ENCODE data around the gene MPP3.
"Not testable (repeated sequence)": the region's sequence is repeated elsewhere in the genome, so short reads cannot be mapped to it uniquely, and the experiment has no call there.

MPP3 gene

DNA sequence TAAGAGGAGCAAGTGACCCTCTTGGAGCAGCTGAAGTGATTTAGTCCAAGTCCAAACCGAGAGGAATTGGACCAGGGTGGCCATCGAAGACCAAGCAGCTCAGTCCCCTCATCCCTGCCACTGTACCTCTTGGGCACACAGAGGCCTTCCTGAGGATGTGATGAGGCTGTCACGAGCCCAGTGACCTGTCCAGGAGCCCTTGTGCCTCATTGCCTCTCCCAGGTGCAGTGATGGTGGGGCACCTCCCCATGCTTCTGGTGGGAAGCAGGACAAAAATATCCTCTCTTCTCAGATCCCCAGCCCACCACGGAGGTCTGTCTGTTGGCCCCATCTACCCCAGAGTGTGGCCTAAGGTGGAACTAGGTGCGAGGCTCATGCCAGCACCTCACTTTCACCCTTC is 11.3 kb upstream of the MPP3 start:
- DNase-seq (ENCODE audit: insufficient read length) (no peak), FAIRE-seq (no peak)
- no peak for TF ChIP-seq POLR2AphosphoS5 (IDR thresholded peaks at IDR 0.05; ENCODE audit: low read depth, low read length)
- no peak for TF ChIP-seq POLR2A (IDR thresholded peaks at IDR 0.05; ENCODE audit: low read depth, low read length)
- TF ChIP-seq TAF1 (IDR thresholded peaks at IDR 0.05; ENCODE audit: borderline replicate concordance, low read depth, low read length): no peak

DNA sequence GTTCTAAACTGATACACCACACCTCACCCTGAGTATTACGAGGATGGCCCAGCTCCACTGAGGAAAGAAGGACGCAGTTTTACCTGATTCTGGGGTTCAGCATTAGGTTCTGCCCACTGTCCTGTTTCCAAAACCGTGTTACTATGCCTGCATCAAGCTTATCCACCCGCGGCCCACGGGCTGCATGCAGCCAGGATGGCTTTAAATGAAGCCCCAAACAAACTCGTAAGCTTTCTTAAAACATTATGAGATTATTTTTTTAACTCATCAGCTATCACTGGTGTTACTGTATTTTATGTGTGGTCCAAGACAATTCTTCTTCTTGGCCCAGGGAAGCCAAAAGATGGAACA is 10.0 kb upstream of the MPP3 start:
- DNase-seq (ENCODE audit: insufficient read length) (no peak), FAIRE-seq (no peak)
- TF ChIP-seq POLR2AphosphoS5 (IDR thresholded peaks at IDR 0.05; ENCODE audit: low read depth, low read length) (no peak), POLR2A (IDR thresholded peaks at IDR 0.05; ENCODE audit: low read depth, low read length) (no peak), TAF1 (IDR thresholded peaks at IDR 0.05; ENCODE audit: borderline replicate concordance, low read depth, low read length) (no peak)

DNA sequence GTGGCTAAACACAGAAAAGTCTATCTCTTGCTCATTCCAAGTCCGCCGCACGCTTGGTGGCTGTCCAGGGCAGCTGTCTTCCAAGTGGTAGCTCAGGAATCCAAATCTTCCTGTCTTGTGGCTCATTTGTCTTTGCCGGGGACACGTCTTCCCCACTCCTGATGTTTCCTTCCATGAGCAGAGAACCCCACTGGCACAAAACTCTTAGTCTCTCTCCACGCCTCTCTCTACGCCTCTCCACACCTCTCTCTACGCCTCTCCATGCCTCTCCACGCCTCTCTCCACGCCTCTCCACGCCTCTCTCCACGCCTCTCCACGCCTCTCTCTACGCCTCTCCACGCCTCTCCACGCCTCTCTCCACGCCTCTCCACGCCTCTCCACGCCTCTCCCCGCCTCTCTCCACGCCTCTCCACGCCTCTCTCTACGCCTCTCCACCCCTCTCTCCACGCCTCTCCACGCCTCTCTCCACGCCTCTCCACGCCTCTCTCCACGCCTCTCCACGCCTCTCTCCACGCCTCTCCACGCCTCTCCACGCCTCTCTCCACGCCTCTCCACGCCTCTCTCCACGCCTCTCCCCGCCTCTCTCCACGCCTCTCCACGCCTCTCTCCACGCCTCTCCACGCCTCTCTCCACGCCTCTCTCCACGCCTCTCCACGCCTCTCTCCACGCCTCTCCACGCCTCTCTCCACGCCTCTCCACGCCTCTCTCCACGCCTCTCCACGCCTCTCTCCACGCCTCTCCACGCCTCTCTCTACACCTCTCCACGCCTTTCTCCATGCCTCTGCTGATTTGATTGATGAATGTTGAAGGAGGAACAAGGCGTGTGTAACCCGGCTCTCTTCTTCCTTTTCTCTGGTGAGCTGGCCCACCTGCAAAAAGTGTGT is 9.4 kb upstream of the MPP3 start:
- not testable (repeated sequence) for FAIRE-seq; DNase-seq (ENCODE audit: insufficient read length)

DNA sequence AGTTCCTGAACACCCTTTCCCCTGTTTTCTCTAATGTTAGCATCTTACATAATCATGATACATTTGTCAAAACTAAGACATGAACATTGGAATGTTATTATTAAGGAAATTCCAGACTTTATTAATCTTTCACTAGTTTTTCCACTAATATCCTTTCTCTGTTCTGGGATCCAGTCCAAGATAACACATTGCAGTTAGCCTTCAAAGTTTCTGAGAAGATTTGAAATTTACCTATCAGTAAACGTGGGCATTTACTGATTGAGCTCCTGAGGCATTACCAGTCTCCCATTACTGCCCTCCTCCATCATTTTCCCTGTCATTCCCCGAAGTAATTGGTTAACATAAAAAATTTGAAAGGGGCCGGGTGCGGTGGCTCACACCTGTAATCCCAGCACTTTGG is 8.3 kb upstream of the MPP3 start:
- TF ChIP-seq POLR2AphosphoS5 (IDR thresholded peaks at IDR 0.05; ENCODE audit: low read depth, low read length): no peak
- DNase-seq (ENCODE audit: insufficient read length): no peak
- FAIRE-seq: no peak

DNA sequence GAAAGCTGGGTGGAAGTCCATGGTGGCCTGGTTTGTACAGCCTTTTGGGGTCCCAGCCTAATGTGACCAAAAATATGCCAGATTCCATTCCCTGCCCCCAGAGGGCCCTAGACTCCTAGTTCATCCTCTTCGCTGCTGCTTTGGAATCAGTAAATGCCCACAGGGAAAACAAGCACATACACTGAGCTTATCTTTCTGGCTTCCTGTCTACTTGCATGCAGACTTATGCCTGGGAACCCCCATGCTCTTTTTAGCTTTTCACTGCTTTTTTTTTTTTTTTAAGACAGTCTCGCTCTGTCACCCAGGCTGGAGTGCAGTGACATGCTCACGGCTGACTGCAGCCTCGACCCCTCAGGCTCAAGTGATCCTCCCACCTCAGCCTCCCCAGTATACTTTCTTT is 7.9 kb upstream of the MPP3 start:
- DNase-seq (ENCODE audit: insufficient read length) (no peak), FAIRE-seq (no peak)
- no peak for TF ChIP-seq POLR2AphosphoS5 (IDR thresholded peaks at IDR 0.05; ENCODE audit: low read depth, low read length)

DNA sequence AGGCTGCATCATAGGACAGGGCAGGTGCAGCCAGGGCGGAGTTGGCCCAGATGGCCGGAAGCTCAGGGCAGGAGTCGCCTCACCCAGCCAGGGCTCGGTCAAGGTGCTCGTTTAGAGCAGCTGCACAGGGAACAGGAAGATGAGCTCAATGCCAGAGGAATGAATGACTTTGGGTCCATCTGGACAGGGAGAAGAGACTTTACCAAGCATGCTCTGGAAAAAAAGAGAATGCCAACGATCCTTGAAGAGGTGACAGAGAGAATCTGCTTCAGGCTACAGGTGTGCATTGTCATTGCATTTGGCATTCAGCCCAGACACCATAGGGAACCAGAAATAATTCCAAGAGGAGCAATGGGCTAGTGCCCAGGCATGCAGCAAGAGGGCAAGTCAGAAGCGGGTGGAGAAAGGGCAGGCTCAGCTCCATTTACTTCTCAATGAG is 6.7 kb upstream of the MPP3 start:
- FAIRE-seq (no peak), DNase-seq (ENCODE audit: insufficient read length) (no peak)
- no peak for TF ChIP-seq POLR2AphosphoS5 (IDR thresholded peaks at IDR 0.05; ENCODE audit: low read depth, low read length)
- TF ChIP-seq POLR2A (IDR thresholded peaks at IDR 0.05; ENCODE audit: low read depth, low read length): no peak
- TF ChIP-seq TAF1 (IDR thresholded peaks at IDR 0.05; ENCODE audit: borderline replicate concordance, low read depth, low read length): no peak

DNA sequence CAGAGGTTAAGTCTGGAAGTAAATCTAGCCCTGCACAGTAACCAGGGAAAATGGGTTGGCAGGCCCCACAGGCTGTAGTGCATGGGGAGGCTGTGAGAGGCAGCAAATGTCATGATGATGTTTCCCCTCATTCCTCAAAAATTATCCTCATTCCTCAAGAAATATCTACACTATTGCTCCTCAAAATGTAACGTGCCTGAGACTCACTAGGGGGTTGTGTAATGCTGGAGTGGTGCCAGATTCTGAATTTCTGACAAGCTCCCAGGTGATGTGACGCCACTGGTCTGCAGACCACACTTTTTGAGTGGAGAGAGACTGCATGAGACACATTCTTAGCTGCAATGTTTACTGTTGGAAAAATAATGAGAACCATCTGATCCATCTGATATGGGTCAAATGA is 1.2 kb upstream of the MPP3 start:
- TF ChIP-seq POLR2A (IDR thresholded peaks at IDR 0.05; ENCODE audit: low read depth, low read length) (no peak), POLR2AphosphoS5 (IDR thresholded peaks at IDR 0.05; ENCODE audit: low read depth, low read length) (no peak), TAF1 (IDR thresholded peaks at IDR 0.05; ENCODE audit: borderline replicate concordance, low read depth, low read length) (no peak)
- DNase-seq (ENCODE audit: insufficient read length): no peak
- FAIRE-seq: no peak

DNA sequence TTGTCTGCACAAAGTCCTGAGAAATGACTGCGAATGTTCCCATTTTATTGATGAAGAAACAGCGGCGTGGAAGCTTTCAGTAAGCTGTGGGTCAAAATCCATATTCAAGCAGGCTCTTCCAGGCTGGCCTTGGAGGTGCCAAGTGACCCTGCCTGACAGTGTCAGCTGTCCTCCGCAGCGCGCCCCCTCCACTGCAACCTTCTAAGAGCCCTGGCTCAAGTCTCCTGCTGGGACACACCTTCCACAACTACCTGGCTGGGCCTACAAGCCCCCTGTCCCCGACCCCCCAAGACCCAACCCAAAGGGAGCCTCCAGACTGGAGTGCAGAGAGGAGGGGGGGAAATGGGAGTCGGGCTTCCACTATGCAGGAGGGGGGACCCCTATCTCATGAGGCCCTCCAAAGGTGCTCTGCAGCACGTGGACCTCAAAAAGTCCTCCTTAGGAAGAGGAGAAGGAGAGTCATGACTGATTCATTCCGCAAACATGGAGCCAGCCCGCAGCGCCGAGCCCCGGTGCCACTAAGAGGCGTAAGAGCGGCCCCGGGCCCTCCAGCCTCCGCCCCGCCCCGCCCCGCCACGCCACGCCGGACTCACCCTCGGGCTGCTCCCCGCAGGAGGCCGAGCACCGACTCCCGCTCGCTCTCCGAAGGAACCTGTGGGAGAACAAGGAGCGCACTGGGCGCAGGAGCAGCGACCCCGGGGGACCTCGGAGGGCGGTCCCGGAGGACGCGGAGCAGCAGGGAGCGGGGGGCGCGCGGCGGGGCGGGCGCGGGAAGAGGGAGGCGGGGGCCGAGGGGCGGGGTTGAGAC is 574 bp downstream of the MPP3 start:
- FAIRE-seq (no peak), DNase-seq (ENCODE audit: insufficient read length) (no peak)
- TF ChIP-seq POLR2AphosphoS5 (IDR thresholded peaks at IDR 0.05; ENCODE audit: low read depth, low read length) (no peak), POLR2A (IDR thresholded peaks at IDR 0.05; ENCODE audit: low read depth, low read length) (no peak), TAF1 (IDR thresholded peaks at IDR 0.05; ENCODE audit: borderline replicate concordance, low read depth, low read length) (no peak)

DNA sequence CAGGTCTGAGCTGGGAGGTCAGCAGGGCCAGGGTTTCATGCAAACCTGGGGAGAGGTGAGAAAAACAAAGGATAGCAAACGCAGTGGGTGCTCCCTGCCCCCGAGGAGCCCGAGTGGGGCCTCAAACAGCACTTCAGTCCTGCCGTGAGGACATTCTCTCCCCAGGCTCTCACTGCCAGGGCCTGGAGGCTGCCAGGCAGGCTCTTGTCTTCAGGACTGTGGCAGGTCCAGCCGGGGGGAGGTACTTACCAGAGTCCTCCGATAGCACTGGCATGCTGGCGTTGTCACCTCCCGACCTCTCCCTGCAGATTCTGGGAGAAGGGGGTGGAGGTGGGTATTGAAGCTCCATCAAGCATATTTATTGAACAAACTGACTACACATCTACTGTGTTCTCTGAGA is 1.3 kb downstream of the MPP3 start:
- no peak for TF ChIP-seq POLR2A (IDR thresholded peaks at IDR 0.05; ENCODE audit: low read depth, low read length)
- TF ChIP-seq POLR2AphosphoS5 (IDR thresholded peaks at IDR 0.05; ENCODE audit: low read depth, low read length): no peak
- TF ChIP-seq TAF1 (IDR thresholded peaks at IDR 0.05; ENCODE audit: borderline replicate concordance, low read depth, low read length): no peak
- no peak for FAIRE-seq
- no peak for DNase-seq (ENCODE audit: insufficient read length)

DNA sequence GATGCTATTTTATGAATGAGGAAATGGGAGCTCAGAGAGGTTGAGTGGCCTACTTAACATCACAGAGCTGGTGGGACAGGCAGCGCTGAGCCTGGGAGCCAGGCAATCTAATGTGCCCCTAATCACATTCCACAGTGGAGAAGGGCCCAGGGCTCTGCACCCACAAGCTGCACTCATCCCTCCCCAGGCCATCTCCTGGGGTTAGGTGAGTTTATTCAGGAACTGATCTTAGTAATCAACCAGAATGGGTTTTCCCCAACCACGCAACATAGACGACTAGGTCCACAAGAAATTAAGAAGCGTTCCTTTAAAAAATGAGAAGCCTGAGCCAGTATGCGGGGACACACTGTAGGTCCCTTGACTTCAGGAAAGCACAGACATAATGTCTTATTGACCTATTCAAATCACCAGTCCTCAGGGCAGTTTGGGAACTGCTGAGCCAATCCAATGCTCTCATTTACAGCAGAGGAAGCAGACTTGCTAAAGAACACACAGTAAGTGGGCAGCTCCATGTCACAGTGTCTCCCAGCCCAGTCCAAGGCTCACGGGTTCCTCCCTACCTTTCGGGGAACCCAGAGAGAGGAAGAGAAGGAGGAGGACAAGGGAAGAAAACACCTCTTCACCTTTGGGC is 2.3 kb downstream of the MPP3 start:
- TF ChIP-seq POLR2AphosphoS5 (IDR thresholded peaks at IDR 0.05; ENCODE audit: low read depth, low read length): no peak
- TF ChIP-seq TAF1 (IDR thresholded peaks at IDR 0.05; ENCODE audit: borderline replicate concordance, low read depth, low read length): no peak
- TF ChIP-seq POLR2A (IDR thresholded peaks at IDR 0.05; ENCODE audit: low read depth, low read length): no peak
- DNase-seq (ENCODE audit: insufficient read length) (no peak), FAIRE-seq (no peak)

DNA sequence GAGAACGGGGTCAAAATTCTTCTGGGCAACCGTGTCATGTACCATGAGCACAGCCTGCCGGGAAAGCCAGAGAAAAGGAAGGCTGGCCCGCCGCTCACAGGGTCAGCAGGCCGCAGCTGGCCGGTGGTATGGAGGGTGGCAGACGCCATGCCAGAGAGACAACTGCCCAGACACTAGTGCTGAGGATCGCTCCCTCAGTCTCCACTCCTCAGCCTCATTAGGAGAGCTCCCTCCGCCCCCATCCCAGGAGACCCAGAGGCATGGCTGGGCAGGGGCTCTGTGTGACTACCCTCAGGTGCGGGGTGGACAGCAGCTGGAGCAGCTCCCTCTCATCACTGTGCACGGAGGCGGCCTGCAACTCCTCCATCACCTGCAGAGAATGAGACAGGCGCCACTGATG is 3.2 kb downstream of the MPP3 start:
- DNase-seq (ENCODE audit: insufficient read length): no peak
- no peak for FAIRE-seq
- no peak for TF ChIP-seq TAF1 (IDR thresholded peaks at IDR 0.05; ENCODE audit: borderline replicate concordance, low read depth, low read length)
- TF ChIP-seq POLR2AphosphoS5 (IDR thresholded peaks at IDR 0.05; ENCODE audit: low read depth, low read length): no peak
- TF ChIP-seq POLR2A (IDR thresholded peaks at IDR 0.05; ENCODE audit: low read depth, low read length): no peak

DNA sequence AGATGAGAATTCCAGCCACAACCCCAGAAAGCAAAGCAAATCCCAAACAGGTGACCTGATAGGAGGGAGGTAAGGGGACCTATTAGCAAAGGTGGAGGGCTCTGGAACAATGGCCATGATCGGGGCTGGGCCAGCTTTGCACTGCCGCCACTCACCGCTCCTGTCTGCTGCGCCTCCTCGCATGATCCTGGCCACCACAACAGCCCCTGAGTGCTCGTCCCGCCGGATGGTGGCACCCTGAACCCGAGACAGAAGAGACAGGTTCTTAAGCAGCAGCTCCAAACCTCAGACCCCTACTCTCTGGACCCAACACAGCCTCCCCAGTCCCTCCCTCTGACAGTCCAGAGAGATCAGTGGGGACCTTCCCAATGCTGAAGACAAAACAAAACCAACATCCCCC is 5.3 kb downstream of the MPP3 start:
- FAIRE-seq: no peak
- no peak for TF ChIP-seq POLR2AphosphoS5 (IDR thresholded peaks at IDR 0.05; ENCODE audit: low read depth, low read length)
- TF ChIP-seq POLR2A (IDR thresholded peaks at IDR 0.05; ENCODE audit: low read depth, low read length): no peak
- no peak for DNase-seq (ENCODE audit: insufficient read length)

Data from GM12892 (cell line).